Measurements from ENCODE around the gene TMEM97. TPM values are rescaled to one million over a fixed set of nuclear protein-coding genes. Genes with fewer than 3 reads are reported as not detected.
"Not testable (repeated sequence)": the region's sequence is repeated elsewhere in the genome, so short reads cannot be mapped to it uniquely, and the experiment has no call there.

Gene TMEM97
- total and polyA plus RNA-seq, 8 donors, result 27.0 to 69.3 (median 45.0) TPM

DNA sequence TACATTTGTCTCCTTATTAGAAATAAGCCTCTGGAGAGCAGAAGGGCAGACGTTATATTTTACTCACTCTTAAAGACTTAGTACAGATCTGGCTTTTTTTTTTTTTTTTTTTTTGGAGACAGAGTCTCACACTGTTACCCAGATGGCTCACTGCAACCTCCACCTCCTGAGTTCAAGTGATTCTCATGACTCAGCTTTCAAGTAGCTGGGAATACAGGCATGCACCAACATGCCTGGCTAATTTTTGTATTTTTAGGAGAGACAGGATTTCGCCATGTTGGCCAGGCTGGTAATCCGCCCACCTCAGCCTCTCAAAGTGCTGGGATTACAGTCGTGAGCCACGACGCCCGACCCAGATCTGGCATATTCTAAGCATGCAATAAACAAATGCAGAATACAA, 36.4 kb upstream of the TMEM97 start:
- DNase-seq (no peak), ATAC-seq (peak; percentile 88)
- no peaks in the 10 kb centered on the region for H3K4me1 ChIP-seq
- peaks cover 0 to 5% of the 10 kb centered on the region in 2 donors for H3K27me3 ChIP-seq
- intact Hi-C loops (cut with DNase I), result no loop called here
- no peak overlapping the region for H3K27ac ChIP-seq
- no peaks in the 10 kb centered on the region for H3K36me3 ChIP-seq
- TF ChIP-seq CTCF (IDR thresholded peaks at IDR 0.05), result no peak
- no peak overlapping the region for H3K4me3 ChIP-seq
- H3K9me3 ChIP-seq, result no peaks in the 10 kb centered on the region

DNA sequence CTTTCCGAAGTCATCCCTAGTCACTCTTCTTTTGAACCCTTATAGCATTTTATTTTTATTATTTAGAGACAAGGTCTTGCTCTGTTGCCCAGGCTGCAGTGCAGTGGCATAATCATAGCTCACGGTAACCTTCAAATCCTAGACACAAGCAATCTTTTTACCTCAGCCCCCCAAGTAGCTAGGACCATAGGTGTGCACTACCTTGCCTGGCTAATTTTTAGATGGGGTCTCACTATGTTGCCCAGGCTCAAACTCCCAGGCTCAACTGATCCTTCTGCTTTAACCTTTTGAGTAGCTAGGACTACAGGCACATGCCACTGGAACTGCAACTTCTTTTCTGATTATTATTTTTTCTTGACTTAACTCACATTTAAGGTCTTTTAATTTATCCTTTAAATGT, 33.0 kb upstream of the TMEM97 start:
- no peak overlapping the region for H3K27ac ChIP-seq
- intact Hi-C loops (cut with DNase I), result no loop called here
- no peaks in the 10 kb centered on the region for H3K36me3 ChIP-seq
- no peak overlapping the region for H3K4me3 ChIP-seq
- DNase-seq (no peak), ATAC-seq (no peak)
- H3K9me3 ChIP-seq, result no peaks in the 10 kb centered on the region
- H3K4me1 ChIP-seq, result no peaks in the 10 kb centered on the region
- TF ChIP-seq CTCF (IDR thresholded peaks at IDR 0.05), result no peak
- peaks cover 0 to 2% of the 10 kb centered on the region in 2 donors for H3K27me3 ChIP-seq

DNA sequence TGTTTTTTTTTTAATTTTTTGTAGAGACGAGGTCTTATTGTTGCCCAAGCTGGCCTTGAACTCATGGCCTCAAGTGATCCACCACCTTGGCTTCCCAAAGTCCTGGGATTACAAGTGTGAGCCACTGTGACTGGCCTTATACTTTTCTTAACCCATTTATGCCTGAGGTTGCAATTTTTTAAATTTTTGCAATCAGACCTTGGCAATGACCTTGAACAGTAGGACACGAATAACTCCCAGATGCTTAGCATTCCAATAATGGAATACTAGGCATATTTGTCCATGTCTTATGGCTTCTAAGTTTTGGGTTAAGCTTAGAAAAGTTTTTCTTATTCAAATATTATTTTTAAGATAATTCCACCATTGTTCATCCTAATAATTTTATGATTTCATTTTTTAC, 28.3 kb upstream of the TMEM97 start:
- no peak for ATAC-seq
- H3K27ac ChIP-seq, result no peak overlapping the region

GRCh38 chr17:28291780-28292330, 27.1 kb upstream of the TMEM97 start:
- Histone ChIP-seq H3K4me3 (no peak overlapping the region), H3K36me3 (no peaks in the 10 kb centered on the region), H3K9me3 (no peaks in the 10 kb centered on the region), H3K4me1 (no peaks in the 10 kb centered on the region), H3K27ac (no peak overlapping the region), H3K27me3 (no peaks in the 10 kb centered on the region)
- intact Hi-C loops (cut with DNase I), result no loop called here
- DNase-seq (no peak), ATAC-seq (no peak)
- TF ChIP-seq CTCF (IDR thresholded peaks at IDR 0.05), result no peak

More for the DNA sequence above, 28.3 kb upstream of the TMEM97 start:
- no peak for TF ChIP-seq CTCF (IDR thresholded peaks at IDR 0.05)
- H3K27me3 ChIP-seq, result no peaks in the 10 kb centered on the region
- H3K9me3 ChIP-seq, result no peaks in the 10 kb centered on the region
- no peak for DNase-seq
- no peaks in the 10 kb centered on the region for H3K36me3 ChIP-seq
- intact Hi-C loops (cut with DNase I), result no loop called here
- no peaks in the 10 kb centered on the region for H3K4me1 ChIP-seq
- H3K4me3 ChIP-seq, result no peak overlapping the region

DNA sequence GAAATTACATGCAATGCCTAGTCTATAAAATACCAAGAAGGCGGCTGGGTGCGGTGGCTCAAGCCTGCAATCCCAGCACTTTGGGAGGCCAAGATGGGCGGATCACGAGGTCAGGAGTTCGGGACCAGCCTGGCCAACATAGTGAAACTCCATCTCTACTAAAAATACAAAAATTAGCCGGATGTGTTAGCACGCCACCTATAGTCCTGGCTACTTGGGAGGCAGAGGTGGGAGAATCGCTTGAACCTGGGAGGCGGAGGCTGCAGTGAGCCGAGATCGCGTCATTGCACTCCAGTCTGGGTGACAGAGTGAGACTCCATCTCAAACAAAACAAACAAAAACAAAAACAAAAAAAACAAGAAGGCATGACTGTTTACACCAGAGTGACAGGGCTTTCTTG, 26.1 kb upstream of the TMEM97 start:
- DNase-seq; H3K4me1 ChIP-seq; intact Hi-C loops (cut with DNase I); H3K27ac ChIP-seq; H3K27me3 ChIP-seq; ATAC-seq; H3K4me3 ChIP-seq; H3K36me3 ChIP-seq; H3K9me3 ChIP-seq: not testable (repeated sequence)

- no peak for DNase-seq
- TF ChIP-seq CTCF (IDR thresholded peaks at IDR 0.05), result no peak
- no peak overlapping the region for H3K4me3 ChIP-seq
- no peak for ATAC-seq
- no peak overlapping the region for H3K27ac ChIP-seq
- intact Hi-C loops (cut with DNase I), result no loop called here
- H3K27me3 ChIP-seq, result no peaks in the 10 kb centered on the region
- no peaks in the 10 kb centered on the region for H3K36me3 ChIP-seq
- H3K4me1 ChIP-seq, result no peaks in the 10 kb centered on the region
- H3K9me3 ChIP-seq, result no peaks in the 10 kb centered on the region
These were observed 25.0 kb upstream of the TMEM97 start for GRCh38 chr17:28293994-28294393.

Measured in left lung (tissue), 10 donors.